ENCODE data around the gene LHX1. TPM values are rescaled to one million over a fixed set of nuclear protein-coding genes. Genes with fewer than 3 reads are reported as not detected.
A peak's percentile ranks its signal among the peaks of the same experiment; 100 is the strongest.

Gene LHX1
- total RNA-seq, 4 donors from 2014 or later, result not detected

GRCh38 chr17:36945140-36945539 is 7.9 kb downstream of the LHX1 start:
- peaks cover 74% of the 10 kb centered on the region for H3K27me3 ChIP-seq

GRCh38 chr17:36945959-36946725 is 8.9 kb downstream of the LHX1 start:
- no peak for TF ChIP-seq POLR2A (IDR thresholded peaks at IDR 0.05)
- no peak for TF ChIP-seq POLR2AphosphoS5 (IDR thresholded peaks at IDR 0.05)
- Histone ChIP-seq H3K27ac (no peak overlapping the region), H3K4me3 (no peak overlapping the region), H3K36me3 (peaks cover 0 to 7% of the 10 kb centered on the region in 2 donors), H3K27me3 (peaks cover 64% of the 10 kb centered on the region), H3K9me3 (no peaks in the 10 kb centered on the region), H3K4me1 (peaks cover 3 to 46% (median 14%) of the 10 kb centered on the region in 3 donors)
- WGBS, 2 donors (ENCODE audit: low coverage in 1 of 2), result 11 to 14% methylated on average over 7 to 12 of the region's 30 CpGs
- ATAC-seq, result no peak

More at GRCh38 chr17:36945140-36945539, 7.9 kb downstream of the LHX1 start:
- H3K9me3 ChIP-seq, result no peaks in the 10 kb centered on the region
- no peak for ATAC-seq
- H3K4me3 ChIP-seq, result no peak overlapping the region
- peaks cover 3 to 43% (median 10%) of the 10 kb centered on the region in 3 donors for H3K4me1 ChIP-seq
- H3K27ac ChIP-seq, result no peak overlapping the region
- H3K36me3 ChIP-seq, result peaks cover 0 to under 1% of the 10 kb centered on the region in 2 donors
- TF ChIP-seq POLR2A (IDR thresholded peaks at IDR 0.05) (no peak), CTCF (IDR thresholded peaks at IDR 0.05) (no peak), POLR2AphosphoS5 (IDR thresholded peaks at IDR 0.05) (no peak), EP300 (IDR thresholded peaks at IDR 0.05) (no peak)
- WGBS, 2 donors (ENCODE audit: low coverage in 1 of 2), result 12 to 31% methylated on average over 1 of the region's 1 CpG

- WGBS, 2 donors (ENCODE audit: low coverage in 1 of 2), result 42% methylated on average over 2 of the region's 2 CpGs; no CpG with 5 or more reads in 1 of the 2 donors
- peaks cover 3 to 50% (median 14%) of the 10 kb centered on the region in 3 donors for H3K4me1 ChIP-seq
- peaks cover 0 to 9% of the 10 kb centered on the region in 2 donors for H3K36me3 ChIP-seq
- no peak overlapping the region for H3K4me3 ChIP-seq
- H3K27me3 ChIP-seq, result peaks cover 58% of the 10 kb centered on the region
- TF ChIP-seq CTCF (IDR thresholded peaks at IDR 0.05), result no peak
- no peak for TF ChIP-seq POLR2A (IDR thresholded peaks at IDR 0.05)
- no peak for TF ChIP-seq EP300 (IDR thresholded peaks at IDR 0.05)
- no peak for TF ChIP-seq POLR2AphosphoS5 (IDR thresholded peaks at IDR 0.05)
- no peak overlapping the region for H3K27ac ChIP-seq
- no peak for ATAC-seq
- H3K9me3 ChIP-seq, result no peaks in the 10 kb centered on the region
These were observed 9.4 kb downstream of the LHX1 start for GRCh38 chr17:36946726-36947091.

GRCh38 chr17:36947922-36948716 is 10.8 kb downstream of the LHX1 start:
- ATAC-seq, result peak; percentile 83
- whole genome bisulfite sequencing, 2 donors (ENCODE audit: low coverage in 1 of 2), result 0 to 5% methylated on average over 7 to 15 of the region's 26 CpGs
- peak overlapping the region; percentile 92 to 95 (median 93) for H3K27ac ChIP-seq
- TF ChIP-seq POLR2AphosphoS5 (IDR thresholded peaks at IDR 0.05) (no peak), CTCF (IDR thresholded peaks at IDR 0.05) (no peak), POLR2A (IDR thresholded peaks at IDR 0.05) (no peak), EP300 (IDR thresholded peaks at IDR 0.05) (no peak)
- no peaks in the 10 kb centered on the region for H3K9me3 ChIP-seq
- H3K4me1 ChIP-seq, result peaks cover 3 to 43% (median 8%) of the 10 kb centered on the region in 3 donors
- peaks cover 44% of the 10 kb centered on the region for H3K27me3 ChIP-seq
- peak overlapping the region; percentile 80 to 86 for H3K4me3 ChIP-seq
- H3K36me3 ChIP-seq, result peaks cover 0 to 23% of the 10 kb centered on the region in 2 donors

GRCh38 chr17:36948717-36949460 is 11.6 kb downstream of the LHX1 start, which contains the start of gene AATF:
TSS of gene AATF (plus strand) at chr17:36948954. CDS start at chr17:36949126, 172 bp downstream.
- Histone ChIP-seq H3K36me3 (peaks cover 0 to 31% of the 10 kb centered on the region in 2 donors), H3K4me1 (peaks cover 3 to 40% (median 8%) of the 10 kb centered on the region in 3 donors), H3K27me3 (peaks cover 37% of the 10 kb centered on the region), H3K9me3 (no peaks in the 10 kb centered on the region), H3K4me3 (peak within 1 kb of the TSS; percentile 80 to 86), H3K27ac (peak within 1 kb of the TSS; percentile 92 to 95 (median 93))
- peak; percentile 99 for ATAC-seq
- TF ChIP-seq CTCF (IDR thresholded peaks at IDR 0.05) (no peak), POLR2A (IDR thresholded peaks at IDR 0.05) (peak; percentile 60 to 69), EP300 (IDR thresholded peaks at IDR 0.05) (no peak), POLR2AphosphoS5 (IDR thresholded peaks at IDR 0.05) (peak; percentile 92)
- 0% methylated on average over 2 of the region's 90 CpGs; no CpG with 5 or more reads in 1 of the 2 donors for WGBS, 2 donors (ENCODE audit: low coverage in 1 of 2)
